Mesothelial cell of epicardium (in vitro differentiated cells): ENCODE measurements around the gene LTO1. TPM values are rescaled to one million over a fixed set of nuclear protein-coding genes. Genes with fewer than 3 reads are reported as not detected.

Source experiments
- DNase-seq, 2 experiments: peaks; one replicate each; pipeline ENCODE4 v3.0.0; 2021; ENCODE audit warnings: low spot score in 2 of 2; ENCODE audit not compliant: unreplicated experiment in 2 of 2
- H3K27ac Mint-ChIP-seq: 2 replicates; pipeline ENCODE4 v1.8.0; 2021; ENCODE audit warnings: mixed read lengths
- H3K27me3 Mint-ChIP-seq: 2 replicates; pipeline ENCODE4 v1.8.0; 2021; ENCODE audit warnings: low read depth, mixed read lengths
- H3K36me3 Mint-ChIP-seq: 2 replicates; pipeline ENCODE4 v1.8.0; 2021; ENCODE audit warnings: mixed read lengths
- H3K4me1 Mint-ChIP-seq: 2 replicates; pipeline ENCODE4 v1.8.0; 2021; ENCODE audit warnings: mixed read lengths
- H3K4me3 Mint-ChIP-seq: 2 replicates; pipeline ENCODE4 v1.8.0; 2021; ENCODE audit warnings: mild to moderate bottlenecking, moderate library complexity, mixed read lengths
- H3K9me3 Mint-ChIP-seq: 2 replicates; pipeline ENCODE4 v1.8.0; 2021; ENCODE audit warnings: mixed read lengths
- CTCF ChIP-seq: fragments of 200-600 bp; sonication (generic); IDR thresholded peaks from one replicate; pipeline ENCODE4 v1.5.0; 2021; ENCODE audit warnings: antibody characterized with exemption; ENCODE audit not compliant: unreplicated experiment
- total RNA-seq: library from RNA; stranded (reverse); gene quantifications from 3 replicates; pipeline ENCODE4 v1.2.1, GENCODE V29; 2021

Gene LTO1
- total RNA-seq, 1 donor from 2014 or later, result 31.6 TPM

GRCh38 chr11:69686452-69686851 lies 11.3 kb upstream of the LTO1 start:
- no peak for TF ChIP-seq CTCF
- Mint-ChIP-seq H3K27ac (no peak overlapping the region), H3K9me3 (no peaks in the 10 kb centered on the region), H3K4me1 (peaks cover 6% of the 10 kb centered on the region), H3K4me3 (peak overlapping the region; percentile 36), H3K36me3 (no peaks in the 10 kb centered on the region), H3K27me3 (peaks cover 3% of the 10 kb centered on the region)
- no peak for DNase-seq

- TF ChIP-seq CTCF, result no peak
- Mint-ChIP-seq H3K27me3 (peaks cover 3% of the 10 kb centered on the region), H3K4me3 (peak overlapping the region; percentile 43), H3K36me3 (no peaks in the 10 kb centered on the region), H3K9me3 (no peaks in the 10 kb centered on the region), H3K4me1 (peaks cover 6% of the 10 kb centered on the region), H3K27ac (no peak overlapping the region)
- no peak for DNase-seq
These were observed 10.2 kb upstream of the LTO1 start for GRCh38 chr11:69685348-69685747.

GRCh38 chr11:69684651-69685050 lies 9.5 kb upstream of the LTO1 start:
- no peaks in the 10 kb centered on the region for H3K9me3 Mint-ChIP-seq
- H3K27me3 Mint-ChIP-seq, result peaks cover 3% of the 10 kb centered on the region
- H3K36me3 Mint-ChIP-seq, result no peaks in the 10 kb centered on the region
- DNase-seq, result no peak
- peaks cover 6% of the 10 kb centered on the region for H3K4me1 Mint-ChIP-seq
- no peak for TF ChIP-seq CTCF
- no peak overlapping the region for H3K27ac Mint-ChIP-seq
- no peak overlapping the region for H3K4me3 Mint-ChIP-seq

GRCh38 chr11:69683764-69684333 lies 8.7 kb upstream of the LTO1 start:
- Mint-ChIP-seq H3K36me3 (no peaks in the 10 kb centered on the region), H3K4me3 (no peak overlapping the region), H3K4me1 (peaks cover 6% of the 10 kb centered on the region), H3K27me3 (peaks cover 3% of the 10 kb centered on the region), H3K9me3 (no peaks in the 10 kb centered on the region), H3K27ac (no peak overlapping the region)
- no peak for DNase-seq
- peak; percentile 20 for TF ChIP-seq CTCF

- no peak overlapping the region for H3K4me3 Mint-ChIP-seq
- no peak overlapping the region for H3K27ac Mint-ChIP-seq
- no peak for DNase-seq
- peaks cover 6% of the 10 kb centered on the region for H3K27me3 Mint-ChIP-seq
- H3K4me1 Mint-ChIP-seq, result peaks cover 3% of the 10 kb centered on the region
- no peaks in the 10 kb centered on the region for H3K9me3 Mint-ChIP-seq
- no peak for TF ChIP-seq CTCF
- H3K36me3 Mint-ChIP-seq, result no peaks in the 10 kb centered on the region
These were observed 7.7 kb upstream of the LTO1 start for GRCh38 chr11:69682681-69683326.
